NCI-H2171 (cell line): Measurements from ENCODE around the gene APP.
A peak's percentile ranks its signal among the peaks of the same experiment; 100 is the strongest.

Experiments used
- DNase-seq: peaks from one replicate; lab custom pipeline; 2025; lab: John Stamatoyannopoulos, UW

The APP gene

DNA sequence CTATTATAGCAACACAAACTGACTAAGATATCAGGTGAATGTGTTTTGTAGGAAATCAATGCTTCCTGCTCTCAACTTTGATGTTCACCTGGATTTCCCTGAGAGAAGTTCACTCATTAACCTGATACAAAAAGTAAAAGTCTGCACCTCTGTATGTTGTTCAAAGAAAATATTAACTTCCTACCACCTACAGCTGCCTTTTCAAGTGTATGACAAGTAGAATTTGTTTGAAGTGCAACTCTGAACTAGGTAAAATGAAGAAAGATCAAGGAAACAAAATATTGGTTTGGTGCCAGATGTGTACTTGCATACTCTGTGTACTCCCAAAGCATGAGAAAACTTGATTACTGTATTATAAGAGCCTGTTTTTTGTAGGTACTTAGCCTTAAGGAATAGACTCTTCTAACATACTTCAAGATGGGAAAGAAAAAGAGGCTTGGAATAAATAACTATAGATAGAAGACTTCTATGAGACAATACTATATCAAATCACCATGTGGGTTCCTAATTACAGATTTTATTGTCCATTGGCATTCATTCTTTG, 193.4 kb downstream of the APP start:
- no peak for DNase-seq

GRCh38 chr21:25974964-25975363, 195.6 kb downstream of the APP start:
- no peak for DNase-seq

DNA sequence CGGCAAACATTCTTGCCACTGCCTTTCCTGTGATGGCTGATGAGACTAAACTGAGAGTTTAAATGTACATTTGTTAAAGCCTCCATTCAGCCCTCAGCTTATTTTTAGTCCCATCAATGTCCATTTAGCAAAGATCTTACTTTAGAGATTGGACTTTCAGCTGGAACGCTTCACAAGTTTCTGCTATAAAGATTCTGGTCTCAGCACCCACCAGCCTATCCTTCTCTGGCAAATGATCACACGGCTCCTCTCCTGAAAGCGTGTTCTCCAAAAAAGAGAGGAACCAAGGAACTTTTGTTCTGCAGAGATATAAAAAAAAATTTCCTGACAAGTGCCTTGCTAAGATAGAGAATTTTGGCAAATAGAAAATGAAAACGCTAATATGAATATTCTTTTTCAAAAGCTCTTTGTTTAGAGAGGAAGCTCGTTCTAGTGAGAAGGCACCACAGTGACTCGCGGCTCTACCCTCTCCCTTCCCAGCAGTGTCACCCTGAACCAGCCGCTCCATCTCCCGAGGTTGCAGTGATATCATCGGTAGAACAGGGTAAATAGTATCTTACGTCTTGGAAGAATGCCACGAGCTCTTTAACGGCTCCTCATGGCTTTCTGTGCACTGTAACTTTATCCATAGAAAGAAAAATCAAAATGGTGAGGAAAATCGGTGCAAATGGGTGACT, 200.2 kb downstream of the APP start:
- DNase-seq: peak; percentile 47

DNA sequence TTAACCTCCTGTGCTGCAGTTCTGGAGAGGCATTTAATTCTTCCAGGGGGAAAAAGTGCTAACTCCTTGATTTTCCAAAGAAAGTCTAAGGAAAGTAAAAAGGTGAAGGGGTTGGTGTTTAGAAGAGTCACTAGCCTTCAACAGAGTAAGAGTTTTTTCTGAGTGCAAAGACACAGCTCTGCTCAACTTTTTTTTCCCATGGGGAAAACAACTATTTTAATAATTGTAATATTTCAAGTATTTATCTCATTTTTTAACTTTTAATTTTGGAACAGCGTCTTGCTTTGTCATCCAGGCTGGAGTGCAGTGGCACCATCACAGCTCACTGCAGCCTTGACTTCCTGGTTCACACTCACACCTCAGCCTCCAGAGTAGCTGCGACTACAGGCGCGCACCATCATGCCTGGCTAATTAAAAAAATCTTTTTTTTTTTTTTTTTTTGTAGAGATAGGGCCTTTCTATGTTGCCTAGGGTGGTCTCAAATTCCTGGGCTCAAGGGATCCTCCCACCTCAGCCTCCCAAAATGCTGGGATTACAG, 202.6 kb downstream of the APP start:
- no peak for DNase-seq

DNA sequence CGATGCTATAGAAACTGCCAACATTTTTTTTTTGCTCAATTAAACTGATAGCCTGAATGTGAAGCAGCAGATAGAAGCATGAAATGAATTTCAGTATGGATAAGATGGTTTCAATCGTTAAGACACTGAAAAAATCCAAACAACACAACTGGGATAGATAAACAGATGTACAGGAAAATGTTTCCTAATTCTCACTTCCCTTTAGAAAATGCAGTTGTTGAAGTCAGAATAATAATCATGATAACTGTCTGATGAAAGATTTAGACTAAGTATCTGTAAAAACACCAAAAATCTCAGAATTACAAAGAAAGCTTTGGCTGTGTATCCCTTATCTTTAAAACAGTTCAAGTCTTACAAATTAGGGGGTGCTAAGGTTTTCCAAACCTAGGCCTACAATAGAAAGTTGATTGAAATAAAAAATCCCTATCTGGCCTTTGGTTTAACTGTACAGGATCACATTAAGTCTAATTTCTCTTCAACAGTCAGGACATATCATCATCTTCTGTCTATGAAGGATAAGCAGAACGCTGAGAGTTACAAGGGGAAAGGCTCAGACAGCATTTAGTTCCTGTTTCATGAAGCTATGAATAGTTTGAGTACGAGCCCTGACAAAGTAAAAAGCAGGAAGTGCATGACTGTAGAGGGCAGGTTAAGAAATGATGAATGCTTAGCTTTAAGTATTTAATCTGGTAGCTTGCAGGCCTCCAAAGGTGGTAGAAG, 203.2 kb downstream of the APP start:
- no peak for DNase-seq

DNA sequence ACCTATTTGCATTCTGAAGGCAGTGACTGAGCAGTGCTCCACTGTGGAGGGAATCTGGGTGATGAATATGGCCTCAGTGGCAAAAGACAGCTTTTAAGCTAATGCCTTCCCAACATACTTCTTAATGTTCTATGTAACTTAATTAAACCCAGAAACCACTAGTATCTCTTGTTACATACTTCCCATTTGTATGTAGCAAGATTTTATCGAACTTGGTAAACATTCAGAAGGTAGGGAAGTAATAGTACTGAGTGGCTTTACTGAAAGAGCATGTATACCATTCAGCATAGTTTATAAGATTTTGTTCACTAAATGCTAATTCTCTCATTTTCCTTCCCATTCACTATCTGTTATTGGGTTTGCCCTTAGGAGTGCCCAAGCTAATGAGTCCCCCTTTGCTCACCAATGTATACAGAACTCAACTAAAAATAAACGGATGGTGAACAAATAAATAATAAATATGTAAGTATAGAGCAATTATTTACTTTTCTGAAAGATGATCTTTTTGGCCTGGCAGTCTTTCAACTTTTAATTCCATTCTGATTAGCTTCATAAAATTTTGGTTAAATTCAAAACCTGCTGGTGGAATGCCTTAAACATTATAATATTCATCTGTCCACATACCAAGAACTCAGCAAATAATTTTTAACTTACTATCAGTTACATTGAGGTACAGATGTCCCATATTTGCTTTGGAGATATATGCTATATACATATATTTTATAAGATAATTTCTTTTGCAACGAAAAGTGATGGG, 204.4 kb downstream of the APP start:
- DNase-seq: no peak

- no peak for DNase-seq
Observed at GRCh38 chr21:25964926-25965325, 205.6 kb downstream of the APP start.

DNA sequence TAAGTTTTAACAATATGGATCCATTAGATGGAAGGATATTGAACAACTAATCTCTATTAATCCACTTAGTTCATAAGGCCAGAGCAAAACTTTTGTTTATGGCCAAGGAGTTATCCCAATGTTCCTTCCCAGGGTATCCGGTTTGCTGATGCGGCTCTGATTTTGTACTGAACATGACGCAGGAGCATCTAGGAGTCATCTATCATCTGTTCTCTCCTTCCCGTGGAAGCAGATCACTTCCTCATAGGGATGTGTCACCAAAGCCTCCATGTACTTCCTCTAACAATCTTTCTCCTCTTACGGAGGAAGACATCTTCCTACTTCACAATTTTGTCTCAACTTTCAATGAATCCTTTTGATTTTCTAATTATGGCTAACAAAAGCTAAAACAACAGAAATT, 206.6 kb downstream of the APP start:
- DNase-seq: no peak

DNA sequence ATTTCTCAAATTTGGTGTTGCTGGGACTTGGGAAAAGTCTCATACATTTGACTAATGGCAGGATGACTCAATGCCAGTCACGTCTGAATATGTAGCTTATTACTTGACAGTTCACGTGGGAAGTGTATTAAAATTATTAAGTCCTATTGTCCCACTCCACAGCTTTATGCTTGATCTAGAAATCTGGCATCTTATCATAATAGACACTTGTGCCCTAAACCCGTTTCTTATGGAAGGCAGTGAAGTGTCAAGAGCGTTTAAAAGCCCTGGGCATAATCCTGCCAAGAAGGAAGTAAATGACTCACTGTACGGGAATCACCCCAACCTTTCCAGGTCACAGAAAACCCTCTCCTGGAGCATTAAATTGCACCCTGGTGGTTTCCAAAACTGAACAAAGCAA, 207.4 kb downstream of the APP start:
- no peak for DNase-seq

DNA sequence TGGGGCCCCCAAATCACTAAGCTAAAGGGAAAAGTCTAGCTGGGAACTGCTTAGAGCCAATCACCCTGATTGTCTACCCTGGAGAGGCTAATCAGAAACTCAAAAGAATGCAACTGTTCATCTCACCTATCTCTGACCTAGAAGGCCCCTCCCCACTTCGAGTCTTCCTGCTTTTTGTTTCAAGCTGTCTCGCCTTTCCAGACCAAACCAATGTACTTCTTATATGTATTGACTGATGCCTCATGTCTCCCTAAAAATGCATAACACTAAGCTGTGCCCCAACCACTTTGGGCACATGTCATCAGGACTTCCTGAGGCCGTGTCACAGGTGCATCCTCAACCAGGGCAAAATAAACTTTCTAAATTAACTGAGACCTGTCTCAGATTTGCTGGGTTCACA, 209.5 kb downstream of the APP start:
- no peak for DNase-seq

GRCh38 chr21:25960402-25960801, 210.2 kb downstream of the APP start:
- DNase-seq: peak; percentile 6

- no peak for DNase-seq
Observed at GRCh38 chr21:25959799-25960198, 210.8 kb downstream of the APP start.

GRCh38 chr21:25956993-25957714, 213.4 kb downstream of the APP start:
- DNase-seq: no peak

DNA sequence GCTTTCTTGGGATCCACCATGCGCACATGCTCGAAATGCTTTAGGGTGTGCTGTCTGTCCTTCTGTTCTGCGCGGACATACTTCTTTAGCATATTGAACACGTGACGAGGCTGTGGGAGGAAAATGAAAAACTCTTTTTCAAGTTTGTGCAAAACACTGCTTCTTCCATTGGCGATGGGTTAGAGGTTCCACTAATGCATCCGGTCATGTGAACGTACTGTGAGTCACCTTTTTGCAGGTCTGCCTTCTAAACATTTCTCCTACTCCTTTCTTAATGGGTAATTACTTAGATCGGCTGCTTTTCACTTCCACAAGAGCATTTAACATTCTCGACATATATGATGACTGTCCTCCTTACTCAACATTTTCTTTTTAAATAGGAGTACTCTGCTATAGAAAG, 214.9 kb downstream of the APP start:
- DNase-seq: no peak

DNA sequence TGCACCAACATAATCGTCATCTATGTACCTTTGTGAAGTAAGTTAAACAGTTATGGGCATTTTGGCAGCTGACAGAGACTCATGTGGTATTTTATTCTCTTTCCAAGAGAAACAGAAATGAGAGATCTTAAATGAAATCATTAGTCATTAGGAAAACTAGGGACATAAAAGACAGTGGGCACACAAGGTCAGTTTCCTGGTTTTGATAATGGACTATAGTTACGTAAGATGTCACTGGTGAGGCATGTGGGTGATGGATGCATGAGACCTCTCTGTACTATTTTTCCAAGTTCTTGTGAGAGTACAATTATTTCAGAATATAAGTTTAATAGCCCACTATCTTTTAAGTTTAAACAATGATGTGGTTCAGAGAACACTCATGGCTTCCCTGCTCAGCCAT, 216.9 kb downstream of the APP start:
- DNase-seq: no peak

DNA sequence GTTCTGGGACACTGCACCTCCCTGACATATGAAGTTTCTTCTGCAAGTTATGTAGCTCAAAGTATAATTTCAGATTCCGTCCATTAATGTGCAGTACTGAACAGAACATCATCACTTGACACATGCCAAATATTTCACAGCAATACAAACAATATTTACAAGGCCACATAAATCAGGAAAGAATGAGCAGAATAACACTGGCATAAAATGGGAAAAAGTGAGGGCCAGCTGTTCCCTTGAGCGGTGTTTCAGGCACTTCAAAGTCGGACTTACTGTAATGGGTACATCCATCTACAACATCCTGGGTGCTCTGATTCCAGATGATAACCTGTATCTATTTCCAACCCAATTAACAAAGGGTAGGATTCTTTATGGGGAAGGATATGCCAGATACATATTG, 217.4 kb downstream of the APP start:
- DNase-seq: no peak

DNA sequence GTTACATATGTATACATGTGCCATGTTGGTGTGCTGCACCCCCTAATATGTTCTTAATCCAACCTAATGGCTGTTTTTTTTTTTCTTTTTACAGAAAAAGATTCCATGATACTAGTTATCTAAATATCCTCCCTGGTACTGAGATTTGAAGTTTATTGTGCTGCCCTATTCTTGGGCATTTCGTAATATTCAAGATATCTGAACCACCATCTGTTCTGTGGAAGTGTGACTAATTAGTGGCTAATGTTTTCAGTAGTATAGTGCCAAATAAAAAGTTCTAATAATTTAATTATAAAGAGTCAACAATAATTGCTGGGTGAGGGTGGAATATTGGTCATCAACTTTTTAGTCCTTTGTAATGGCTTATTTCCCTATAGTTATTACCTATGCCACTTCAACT, 218.3 kb downstream of the APP start:
- DNase-seq: no peak

DNA sequence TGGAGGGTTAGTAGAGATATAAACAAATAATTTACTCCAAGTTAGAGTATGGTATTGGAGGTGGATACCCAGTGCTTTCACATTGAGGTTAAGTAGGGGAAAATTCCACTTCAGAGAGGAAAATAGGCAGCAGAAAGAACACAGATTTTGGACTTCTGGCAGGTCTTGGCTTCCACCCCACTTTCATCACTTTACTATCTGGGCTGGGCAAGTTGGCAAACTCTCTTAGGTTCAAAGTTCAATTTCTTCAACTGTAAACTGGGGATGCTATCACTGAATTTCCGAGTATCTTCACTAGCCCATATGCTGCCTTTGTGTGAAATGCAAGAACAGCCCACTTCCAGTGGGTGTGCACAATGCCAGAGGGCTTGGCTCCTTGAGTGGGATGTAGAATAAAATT, 220.9 kb downstream of the APP start:
- DNase-seq: no peak

GRCh38 chr21:25944672-25945213, 225.8 kb downstream of the APP start:
- no peak for DNase-seq

DNA sequence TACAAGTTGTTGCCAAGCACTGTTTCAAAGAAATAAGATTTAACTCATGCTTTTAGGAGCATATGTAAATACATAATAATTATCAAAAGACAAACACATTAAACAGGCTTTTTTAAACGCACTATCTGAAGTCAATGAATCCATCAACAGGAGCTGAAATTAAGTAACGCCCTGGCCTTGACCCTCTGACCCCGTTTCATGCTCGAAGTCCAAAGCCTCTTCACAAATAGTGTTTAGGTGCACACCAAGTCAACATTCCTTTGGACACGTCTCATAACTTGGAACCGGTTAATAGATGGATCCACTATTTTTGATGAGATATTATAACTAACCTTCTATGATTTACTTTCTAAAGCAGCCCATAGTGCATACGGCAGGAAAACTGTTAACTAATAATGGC, 226.5 kb downstream of the APP start:
- DNase-seq: no peak

DNA sequence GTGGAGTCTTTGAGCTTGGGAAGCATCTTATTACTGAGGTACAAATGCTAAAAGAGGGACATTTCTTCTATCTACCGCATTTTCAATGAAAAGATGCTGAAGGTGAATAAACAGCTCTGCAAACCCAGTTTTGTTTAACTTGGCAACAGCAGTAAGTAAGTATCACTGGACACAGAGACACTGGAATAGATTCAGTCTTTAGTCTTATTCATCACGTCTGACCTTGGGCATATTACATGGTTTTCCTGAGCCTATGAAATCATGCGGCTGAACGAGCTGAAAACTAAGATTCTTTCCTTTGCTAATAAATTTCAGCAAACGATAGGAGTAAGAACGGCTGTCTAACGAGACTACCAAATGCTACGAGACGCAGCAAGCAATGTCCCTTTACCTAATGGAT, 228.4 kb downstream of the APP start:
- no peak for DNase-seq

GRCh38 chr21:25939396-25939761, 231.2 kb downstream of the APP start:
- no peak for DNase-seq
